GM18867 (cell line): Measurements from ENCODE around the gene FBXL13.
"Not testable (repeated sequence)": the region's sequence is repeated elsewhere in the genome, so short reads cannot be mapped to it uniquely, and the experiment has no call there.

Experiments used
- ATAC-seq: cut with Tn5 transposase; IDR thresholded peaks from one replicate; pipeline ENCODE4 v1.9.1; 2021; ENCODE audit warnings: mild to moderate bottlenecking, moderate library complexity; ENCODE audit not compliant: unreplicated experiment

FBXL13 gene

GRCh38 chr7:102903576-102903975, 171.0 kb downstream of the FBXL13 start:
- not testable (repeated sequence) for ATAC-seq

- not testable (repeated sequence) for ATAC-seq
These were observed 172.5 kb downstream of the FBXL13 start for GRCh38 chr7:102902052-102902451.

GRCh38 chr7:102898532-102898859, 176.1 kb downstream of the FBXL13 start:
- no peak for ATAC-seq

GRCh38 chr7:102897856-102898531, 176.6 kb downstream of the FBXL13 start:
- no peak for ATAC-seq

GRCh38 chr7:102897211-102897631, 177.4 kb downstream of the FBXL13 start:
- no peak for ATAC-seq

- no peak for ATAC-seq
These were observed 178.0 kb downstream of the FBXL13 start for GRCh38 chr7:102896585-102896984.

GRCh38 chr7:102895602-102896001, 179.0 kb downstream of the FBXL13 start:
- ATAC-seq: no peak

GRCh38 chr7:102892631-102893278, 181.8 kb downstream of the FBXL13 start:
- no peak for ATAC-seq

GRCh38 chr7:102891693-102892261, 182.8 kb downstream of the FBXL13 start:
- no peak for ATAC-seq

GRCh38 chr7:102890971-102891692, 183.5 kb downstream of the FBXL13 start:
- no peak for ATAC-seq

- no peak for ATAC-seq
These were observed 184.2 kb downstream of the FBXL13 start for GRCh38 chr7:102890292-102890970.

- ATAC-seq: no peak
These were observed 184.7 kb downstream of the FBXL13 start for GRCh38 chr7:102889851-102890250.

- ATAC-seq: no peak
These were observed 185.9 kb downstream of the FBXL13 start for GRCh38 chr7:102888561-102889233.

GRCh38 chr7:102883098-102883860, 191.3 kb downstream of the FBXL13 start:
- no peak for ATAC-seq

GRCh38 chr7:102875700-102876295, 198.8 kb downstream of the FBXL13 start:
- no peak for ATAC-seq

- no peak for ATAC-seq
These were observed 199.6 kb downstream of the FBXL13 start for GRCh38 chr7:102874966-102875365.

GRCh38 chr7:102874166-102874829, 200.3 kb downstream of the FBXL13 start:
- peak; percentile 99 for ATAC-seq

GRCh38 chr7:102873470-102874165, 201.0 kb downstream of the FBXL13 start:
- peak; percentile 32 for ATAC-seq
